SKM-1 treated with dmso at 0.1 percent for 144 hours (cell line): ENCODE data around the gene KIF15.

Experiments
- DNase-seq: peaks from one replicate; lab custom pipeline; 2025; ENCODE audit not compliant: unreplicated experiment; lab: John Stamatoyannopoulos, UW

Gene KIF15

GRCh38 chr3:44877333-44877732 lies 115.7 kb downstream of the KIF15 start:
- DNase-seq: no peak

GRCh38 chr3:44880284-44880683 lies 118.7 kb downstream of the KIF15 start:
- no peak for DNase-seq

- DNase-seq: no peak
Observed at GRCh38 chr3:44883213-44883955, 121.8 kb downstream of the KIF15 start.

GRCh38 chr3:44883999-44884431 lies 122.4 kb downstream of the KIF15 start:
- DNase-seq: no peak

- no peak for DNase-seq
Observed at GRCh38 chr3:44885618-44886017, 124.0 kb downstream of the KIF15 start.

- DNase-seq: no peak
Observed at GRCh38 chr3:44886561-44886960, 125.0 kb downstream of the KIF15 start.

GRCh38 chr3:44887101-44887500 lies 125.5 kb downstream of the KIF15 start:
- no peak for DNase-seq

- no peak for DNase-seq
Observed at GRCh38 chr3:44890258-44890657, 128.7 kb downstream of the KIF15 start.

- DNase-seq: peak; percentile 70
Observed at GRCh38 chr3:44890852-44891251, 129.3 kb downstream of the KIF15 start.

- DNase-seq: no peak
Observed at GRCh38 chr3:44892689-44893088, 131.1 kb downstream of the KIF15 start.

- no peak for DNase-seq
Observed at GRCh38 chr3:44893097-44893496, 131.5 kb downstream of the KIF15 start.

GRCh38 chr3:44894485-44894884 lies 132.9 kb downstream of the KIF15 start:
- no peak for DNase-seq

GRCh38 chr3:44896440-44896839 lies 134.8 kb downstream of the KIF15 start:
- no peak for DNase-seq

GRCh38 chr3:44899683-44900367 lies 138.2 kb downstream of the KIF15 start:
- DNase-seq: no peak

GRCh38 chr3:44902628-44903027 lies 141.0 kb downstream of the KIF15 start:
- no peak for DNase-seq
